ENCODE measurements around the gene LLGL1.

GRCh38 chr17:18291718-18292540 is 66.5 kb downstream of the LLGL1 start:
- TF ChIP-seq CTCF (IDR thresholded peaks at IDR 0.05; ENCODE audit: insufficient read depth, low read length, poor library complexity, severe bottlenecking), result no peak
- TF ChIP-seq EZH2phosphoT487 (conservative IDR thresholded peaks at IDR 0.05; ENCODE audit: low read length), result no peak

All from SU-DHL-6 (cell line).